HepG2 (cell line): ENCODE data around the gene RETREG2. TPM values are rescaled to one million over a fixed set of nuclear protein-coding genes. Genes with fewer than 3 reads are reported as not detected.

Experiments
- CAMTA2 ChIP-seq: sonication (generic); formaldehyde crosslinking; IDR thresholded peaks from 2 replicates; pipeline ENCODE4 v1.4.0; 2020; ENCODE audit warnings: mild to moderate bottlenecking, missing genetic modification reagents, borderline replicate concordance
- MAZ ChIP-seq, 2 experiments: sonication (generic) in 1 of 2; formaldehyde crosslinking in 1 of 2; IDR thresholded peaks; 2 replicates each; pipeline versions ENCODE4 v1.5.0 to v1.6.1; 2012 to 2020; ENCODE audit warnings: low read depth in 2 of 2, mild to moderate bottlenecking in 2 of 2, borderline replicate concordance in 1 of 2, improper control_type of control experiment in 1 of 2, low read length in 1 of 2, missing genetic modification reagents in 1 of 2, moderate library complexity in 1 of 2
- NFKB2 ChIP-seq: sonication (generic); formaldehyde crosslinking; IDR thresholded peaks from 2 replicates; pipeline ENCODE4 v1.4.0; 2020; ENCODE audit warnings: missing genetic modification reagents, borderline replicate concordance
- ZMAT3 ChIP-seq: sonication (generic); formaldehyde crosslinking; conservative IDR thresholded peaks from 2 replicates; pipeline ENCODE4 v1.7.0; 2021; ENCODE audit warnings: missing genetic modification reagents
- ZNF260 ChIP-seq: sonication (generic); formaldehyde crosslinking; IDR thresholded peaks from 2 replicates; pipeline ENCODE4 v1.4.0; 2020; ENCODE audit warnings: missing genetic modification reagents, low read depth, mild to moderate bottlenecking, borderline replicate concordance
- ZNF296 ChIP-seq: sonication (generic); formaldehyde crosslinking; conservative IDR thresholded peaks from 2 replicates; pipeline ENCODE4 v1.5.0; 2020; ENCODE audit warnings: mild to moderate bottlenecking, missing genetic modification reagents
- ZNF33B ChIP-seq: sonication (generic); formaldehyde crosslinking; IDR thresholded peaks from 2 replicates; pipeline ENCODE4 v1.5.1; 2020; ENCODE audit warnings: mild to moderate bottlenecking, missing genetic modification reagents
- polyA plus RNA-seq, 8 experiments: library from polyadenylated mRNA; depleted of rRNA in 3 of 8; stranded (reverse) in 7 of 8; unstranded in 1 of 8; fragments of >200 nt; fragmentation: Illumina TruSeq in 4 of 8; extraction: Trizol in 4 of 8; gene quantifications; 2 replicates each; pipeline versions ENCODE4 v1.2.1 to v1.2.3, GENCODE V29; 2011 to 2016; ENCODE audit warnings: low read depth in 4 of 8, missing spikeins in 1 of 8, mixed read lengths in 1 of 8; ENCODE audit not compliant: insufficient read depth in 1 of 8
- total RNA-seq, 5 experiments: library from RNA; depleted of rRNA; stranded (reverse); fragments of >200 nt; fragmentation: Illumina TruSeq; extraction: Trizol; gene quantifications; 2 replicates each; pipeline ENCODE4 v1.2.3, GENCODE V29; 2016; ENCODE audit warnings: low read depth in 1 of 5
- TF ChIP-seq, protein P1 (sequence below): sonication (generic); formaldehyde crosslinking; IDR thresholded peaks from 2 replicates; pipeline ENCODE4 v1.4.0; 2020; ENCODE audit warnings: missing genetic modification reagents, mild to moderate bottlenecking, borderline replicate concordance
- TF ChIP-seq, protein P2 (sequence below): sonication (generic); formaldehyde crosslinking; IDR thresholded peaks from 2 replicates; pipeline ENCODE4 v1.8.0; 2022; ENCODE audit warnings: missing genetic modification reagents, mild to moderate bottlenecking, inconsistent platforms, borderline replicate concordance
- TF ChIP-seq, protein P3 (sequence below): sonication (generic); formaldehyde crosslinking; IDR thresholded peaks from 2 replicates; pipeline ENCODE4 v1.4.0; 2020; ENCODE audit warnings: mild to moderate bottlenecking, missing genetic modification reagents
- TF ChIP-seq, protein P4 (sequence below): sonication (generic); formaldehyde crosslinking; IDR thresholded peaks from 2 replicates; pipeline ENCODE4 v1.4.0; 2020; ENCODE audit warnings: missing genetic modification reagents
- TF ChIP-seq, protein P5 (sequence below): sonication (generic); formaldehyde crosslinking; IDR thresholded peaks from 2 replicates; pipeline ENCODE4 v1.8.1; 2023; ENCODE audit warnings: mild to moderate bottlenecking, missing genetic modification reagents
- TF ChIP-seq, protein P6 (sequence below): sonication (generic); formaldehyde crosslinking; IDR thresholded peaks from 2 replicates; pipeline ENCODE4 v1.5.0; 2020; ENCODE audit warnings: mild to moderate bottlenecking, missing genetic modification reagents, borderline replicate concordance

RETREG2 gene
- total and polyA plus RNA-seq, 2 of the 13 experiments (the other 11 are each of a cell fraction or from before 2014, with no cell fraction given) = 86.0 to 134 TPM

DNA sequence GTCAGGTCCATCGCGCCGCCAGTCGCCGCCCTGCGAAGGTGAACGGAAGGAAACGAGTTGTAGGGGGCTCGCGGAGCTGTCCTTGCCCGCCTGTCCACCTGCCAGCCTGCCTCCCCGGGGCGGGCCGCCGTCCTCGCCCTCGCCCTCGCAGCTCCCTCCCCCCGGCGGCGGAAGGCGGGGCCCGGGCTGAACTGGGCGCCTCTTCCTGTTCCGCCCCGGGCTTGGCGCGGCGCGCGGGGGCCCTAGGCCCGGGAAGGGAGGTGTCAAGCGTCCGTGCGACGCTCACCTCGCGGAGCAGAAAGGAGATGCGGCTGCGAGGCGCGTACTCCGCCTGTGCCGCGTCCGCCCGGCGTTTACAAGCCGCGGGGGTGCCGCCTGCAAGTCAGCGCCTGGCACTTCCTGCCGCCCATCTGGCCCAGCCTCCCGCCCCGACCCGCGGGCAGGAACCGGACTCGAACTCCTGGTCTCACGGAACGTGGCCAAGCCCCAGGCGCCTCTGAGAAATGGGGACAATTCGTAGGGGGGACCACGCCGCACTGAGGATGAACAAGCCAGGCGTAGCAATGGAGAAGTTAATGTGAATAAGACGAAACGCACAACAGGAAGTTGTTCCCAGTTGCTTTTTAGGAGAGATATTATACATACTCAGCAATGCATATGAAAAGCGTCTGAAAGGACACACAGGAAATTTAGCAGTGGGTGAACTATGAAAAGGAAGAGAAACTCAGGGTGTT lies 1.1 kb upstream of the RETREG2 start, which contains the start of gene CNPPD1 (continued):
- peak; percentile 93 for TF ChIP-seq ZNF33B
- TF ChIP-seq, protein P1, sequence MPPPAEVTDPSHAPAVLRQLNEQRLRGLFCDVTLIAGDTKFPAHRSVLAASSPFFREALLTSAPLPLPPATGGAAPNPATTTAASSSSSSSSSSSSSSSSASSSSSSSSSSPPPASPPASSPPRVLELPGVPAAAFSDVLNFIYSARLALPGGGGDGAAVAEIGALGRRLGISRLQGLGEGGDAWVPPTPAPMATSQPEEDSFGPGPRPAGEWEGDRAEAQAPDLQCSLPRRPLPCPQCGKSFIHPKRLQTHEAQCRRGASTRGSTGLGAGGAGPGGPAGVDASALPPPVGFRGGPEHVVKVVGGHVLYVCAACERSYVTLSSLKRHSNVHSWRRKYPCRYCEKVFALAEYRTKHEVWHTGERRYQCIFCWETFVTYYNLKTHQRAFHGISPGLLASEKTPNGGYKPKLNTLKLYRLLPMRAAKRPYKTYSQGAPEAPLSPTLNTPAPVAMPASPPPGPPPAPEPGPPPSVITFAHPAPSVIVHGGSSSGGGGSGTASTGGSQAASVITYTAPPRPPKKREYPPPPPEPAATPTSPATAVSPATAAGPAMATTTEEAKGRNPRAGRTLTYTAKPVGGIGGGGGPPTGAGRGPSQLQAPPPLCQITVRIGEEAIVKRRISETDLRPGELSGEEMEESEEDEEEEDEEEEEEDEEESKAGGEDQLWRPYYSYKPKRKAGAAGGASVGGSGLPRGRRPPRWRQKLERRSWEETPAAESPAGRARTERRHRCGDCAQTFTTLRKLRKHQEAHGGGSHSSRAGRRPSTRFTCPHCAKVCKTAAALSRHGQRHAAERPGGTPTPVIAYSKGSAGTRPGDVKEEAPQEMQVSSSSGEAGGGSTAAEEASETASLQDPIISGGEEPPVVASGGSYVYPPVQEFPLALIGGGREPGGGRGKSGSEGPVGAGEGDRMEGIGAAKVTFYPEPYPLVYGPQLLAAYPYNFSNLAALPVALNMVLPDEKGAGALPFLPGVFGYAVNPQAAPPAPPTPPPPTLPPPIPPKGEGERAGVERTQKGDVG = no peak
- TF ChIP-seq ZNF296 (CRISPR knock-in tag) = 0 out of 2 replicates have a peak, but pooled peaks have one; percentile 71
- peak; percentile 99 for TF ChIP-seq NFKB2 (CRISPR knock-in tag)
- TF ChIP-seq CAMTA2 (CRISPR knock-in tag) = peak; percentile 44; the same call in 1 of the 2 replicates
- TF ChIP-seq, protein P2, sequence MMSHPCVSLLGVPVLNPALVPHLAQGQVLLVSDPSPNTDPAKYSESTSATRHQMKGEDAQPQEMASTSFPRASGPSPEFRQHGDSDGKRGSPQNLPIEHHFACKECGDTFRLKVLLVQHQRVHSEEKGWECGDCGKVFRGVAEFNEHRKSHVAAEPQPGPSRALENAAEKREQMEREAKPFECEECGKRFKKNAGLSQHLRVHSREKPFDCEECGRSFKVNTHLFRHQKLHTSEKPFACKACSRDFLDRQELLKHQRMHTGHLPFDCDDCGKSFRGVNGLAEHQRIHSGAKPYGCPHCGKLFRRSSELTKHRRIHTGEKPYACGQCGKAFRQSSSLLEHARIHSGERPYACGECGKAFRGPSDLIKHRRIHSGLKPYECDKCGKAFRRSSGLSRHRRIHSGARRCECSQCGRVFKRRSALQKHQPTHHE (CRISPR knock-in tag) = peak; percentile 72; the same call in 1 of the 2 replicates
- peak; percentile 91 for TF ChIP-seq MAZ (IDR thresholded peaks at IDR 0.05; ENCODE audit: borderline replicate concordance, low read depth, low read length)
- peak; percentile 99 for TF ChIP-seq MAZ (CRISPR knock-in tag; IDR thresholded peaks at IDR 0.05; ENCODE audit: low read depth)
- TF ChIP-seq ZMAT3 (CRISPR knock-in tag) = peak; percentile 99
- TF ChIP-seq ZNF260 (CRISPR knock-in tag) = no peak
- TF ChIP-seq, protein P3, sequence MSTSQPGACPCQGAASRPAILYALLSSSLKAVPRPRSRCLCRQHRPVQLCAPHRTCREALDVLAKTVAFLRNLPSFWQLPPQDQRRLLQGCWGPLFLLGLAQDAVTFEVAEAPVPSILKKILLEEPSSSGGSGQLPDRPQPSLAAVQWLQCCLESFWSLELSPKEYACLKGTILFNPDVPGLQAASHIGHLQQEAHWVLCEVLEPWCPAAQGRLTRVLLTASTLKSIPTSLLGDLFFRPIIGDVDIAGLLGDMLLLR (CRISPR knock-in tag) = peak; percentile 99
- TF ChIP-seq, protein P4, sequence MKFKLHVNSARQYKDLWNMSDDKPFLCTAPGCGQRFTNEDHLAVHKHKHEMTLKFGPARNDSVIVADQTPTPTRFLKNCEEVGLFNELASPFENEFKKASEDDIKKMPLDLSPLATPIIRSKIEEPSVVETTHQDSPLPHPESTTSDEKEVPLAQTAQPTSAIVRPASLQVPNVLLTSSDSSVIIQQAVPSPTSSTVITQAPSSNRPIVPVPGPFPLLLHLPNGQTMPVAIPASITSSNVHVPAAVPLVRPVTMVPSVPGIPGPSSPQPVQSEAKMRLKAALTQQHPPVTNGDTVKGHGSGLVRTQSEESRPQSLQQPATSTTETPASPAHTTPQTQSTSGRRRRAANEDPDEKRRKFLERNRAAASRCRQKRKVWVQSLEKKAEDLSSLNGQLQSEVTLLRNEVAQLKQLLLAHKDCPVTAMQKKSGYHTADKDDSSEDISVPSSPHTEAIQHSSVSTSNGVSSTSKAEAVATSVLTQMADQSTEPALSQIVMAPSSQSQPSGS (CRISPR knock-in tag) = peak; percentile 52; the same call in 1 of the 2 replicates
- TF ChIP-seq, protein P5, sequence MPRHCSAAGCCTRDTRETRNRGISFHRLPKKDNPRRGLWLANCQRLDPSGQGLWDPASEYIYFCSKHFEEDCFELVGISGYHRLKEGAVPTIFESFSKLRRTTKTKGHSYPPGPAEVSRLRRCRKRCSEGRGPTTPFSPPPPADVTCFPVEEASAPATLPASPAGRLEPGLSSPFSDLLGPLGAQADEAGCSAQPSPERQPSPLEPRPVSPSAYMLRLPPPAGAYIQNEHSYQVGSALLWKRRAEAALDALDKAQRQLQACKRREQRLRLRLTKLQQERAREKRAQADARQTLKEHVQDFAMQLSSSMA (CRISPR knock-in tag) = peak; percentile 95
- TF ChIP-seq, protein P6, sequence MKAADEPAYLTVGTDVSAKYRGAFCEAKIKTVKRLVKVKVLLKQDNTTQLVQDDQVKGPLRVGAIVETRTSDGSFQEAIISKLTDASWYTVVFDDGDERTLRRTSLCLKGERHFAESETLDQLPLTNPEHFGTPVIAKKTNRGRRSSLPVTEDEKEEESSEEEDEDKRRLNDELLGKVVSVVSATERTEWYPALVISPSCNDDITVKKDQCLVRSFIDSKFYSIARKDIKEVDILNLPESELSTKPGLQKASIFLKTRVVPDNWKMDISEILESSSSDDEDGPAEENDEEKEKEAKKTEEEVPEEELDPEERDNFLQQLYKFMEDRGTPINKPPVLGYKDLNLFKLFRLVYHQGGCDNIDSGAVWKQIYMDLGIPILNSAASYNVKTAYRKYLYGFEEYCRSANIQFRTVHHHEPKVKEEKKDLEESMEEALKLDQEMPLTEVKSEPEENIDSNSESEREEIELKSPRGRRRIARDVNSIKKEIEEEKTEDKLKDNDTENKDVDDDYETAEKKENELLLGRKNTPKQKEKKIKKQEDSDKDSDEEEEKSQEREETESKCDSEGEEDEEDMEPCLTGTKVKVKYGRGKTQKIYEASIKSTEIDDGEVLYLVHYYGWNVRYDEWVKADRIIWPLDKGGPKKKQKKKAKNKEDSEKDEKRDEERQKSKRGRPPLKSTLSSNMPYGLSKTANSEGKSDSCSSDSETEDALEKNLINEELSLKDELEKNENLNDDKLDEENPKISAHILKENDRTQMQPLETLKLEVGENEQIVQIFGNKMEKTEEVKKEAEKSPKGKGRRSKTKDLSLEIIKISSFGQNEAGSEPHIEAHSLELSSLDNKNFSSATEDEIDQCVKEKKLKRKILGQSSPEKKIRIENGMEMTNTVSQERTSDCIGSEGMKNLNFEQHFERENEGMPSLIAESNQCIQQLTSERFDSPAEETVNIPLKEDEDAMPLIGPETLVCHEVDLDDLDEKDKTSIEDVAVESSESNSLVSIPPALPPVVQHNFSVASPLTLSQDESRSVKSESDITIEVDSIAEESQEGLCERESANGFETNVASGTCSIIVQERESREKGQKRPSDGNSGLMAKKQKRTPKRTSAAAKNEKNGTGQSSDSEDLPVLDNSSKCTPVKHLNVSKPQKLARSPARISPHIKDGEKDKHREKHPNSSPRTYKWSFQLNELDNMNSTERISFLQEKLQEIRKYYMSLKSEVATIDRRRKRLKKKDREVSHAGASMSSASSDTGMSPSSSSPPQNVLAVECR (CRISPR knock-in tag) = peak; percentile 98
